GM19397 (cell line): Measurements from ENCODE around the gene FAM50A.
A peak's percentile ranks its signal among the peaks of the same experiment; 100 is the strongest.

Experiments
- ATAC-seq: cut with Tn5 transposase; IDR thresholded peaks from one replicate; pipeline ENCODE4 v1.9.1; 2021; ENCODE audit warnings: mild to moderate bottlenecking, moderate library complexity; ENCODE audit not compliant: unreplicated experiment

FAM50A gene

GRCh38 chrX:154463611-154464220, 19.8 kb downstream of the FAM50A start:
- ATAC-seq, result no peak

- ATAC-seq, result no peak
These were observed 20.9 kb downstream of the FAM50A start for GRCh38 chrX:154464806-154465365.

DNA sequence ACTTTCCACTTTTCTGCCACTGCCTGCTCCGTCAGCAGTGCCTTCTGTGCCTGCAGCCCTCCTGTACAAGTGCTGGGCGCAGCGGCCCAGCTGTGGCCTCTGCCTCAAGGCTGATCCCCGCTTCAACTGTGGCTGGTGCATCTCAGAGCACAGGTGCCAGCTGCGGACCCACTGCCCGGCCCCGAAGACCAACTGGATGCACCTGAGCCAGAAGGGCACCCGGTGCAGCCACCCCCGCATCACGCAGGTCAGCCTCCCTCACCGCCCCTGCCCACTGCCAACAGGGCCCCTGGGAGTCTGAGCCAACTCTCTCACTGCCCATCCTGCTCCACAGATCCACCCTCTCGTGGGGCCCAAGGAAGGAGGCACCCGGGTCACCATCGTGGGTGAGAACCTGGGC, 21.7 kb downstream of the FAM50A start:
- ATAC-seq, result no peak

DNA sequence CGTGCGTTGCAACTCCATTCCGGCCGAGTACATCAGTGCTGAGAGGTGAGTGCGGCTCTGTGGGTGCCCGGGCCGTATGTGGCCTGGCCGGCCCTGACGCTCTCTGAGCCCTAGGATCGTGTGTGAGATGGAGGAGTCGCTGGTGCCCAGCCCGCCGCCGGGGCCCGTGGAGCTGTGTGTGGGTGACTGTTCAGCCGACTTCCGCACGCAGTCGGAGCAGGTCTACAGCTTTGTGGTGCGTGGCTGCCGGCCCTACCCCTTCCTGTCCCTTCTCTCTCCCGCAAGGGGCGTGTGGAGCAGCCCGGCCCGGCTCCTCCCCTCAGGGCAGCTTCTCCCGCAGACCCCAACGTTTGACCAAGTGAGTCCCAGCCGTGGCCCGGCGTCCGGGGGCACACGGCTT, 22.1 kb downstream of the FAM50A start:
- no peak for ATAC-seq

- ATAC-seq, result no peak
These were observed 23.0 kb downstream of the FAM50A start for GRCh38 chrX:154466907-154467306.

- no peak for ATAC-seq
These were observed 23.6 kb downstream of the FAM50A start for GRCh38 chrX:154467556-154467955.

GRCh38 chrX:154468217-154468616, 24.3 kb downstream of the FAM50A start:
- no peak for ATAC-seq

- no peak for ATAC-seq
These were observed 25.2 kb downstream of the FAM50A start for GRCh38 chrX:154469114-154469513.

- no peak for ATAC-seq
These were observed 25.9 kb downstream of the FAM50A start for GRCh38 chrX:154469880-154470279.

- no peak for ATAC-seq
These were observed 26.5 kb downstream of the FAM50A start for GRCh38 chrX:154470434-154470833.

GRCh38 chrX:154470914-154471568, 27.1 kb downstream of the FAM50A start:
- no peak for ATAC-seq

DNA sequence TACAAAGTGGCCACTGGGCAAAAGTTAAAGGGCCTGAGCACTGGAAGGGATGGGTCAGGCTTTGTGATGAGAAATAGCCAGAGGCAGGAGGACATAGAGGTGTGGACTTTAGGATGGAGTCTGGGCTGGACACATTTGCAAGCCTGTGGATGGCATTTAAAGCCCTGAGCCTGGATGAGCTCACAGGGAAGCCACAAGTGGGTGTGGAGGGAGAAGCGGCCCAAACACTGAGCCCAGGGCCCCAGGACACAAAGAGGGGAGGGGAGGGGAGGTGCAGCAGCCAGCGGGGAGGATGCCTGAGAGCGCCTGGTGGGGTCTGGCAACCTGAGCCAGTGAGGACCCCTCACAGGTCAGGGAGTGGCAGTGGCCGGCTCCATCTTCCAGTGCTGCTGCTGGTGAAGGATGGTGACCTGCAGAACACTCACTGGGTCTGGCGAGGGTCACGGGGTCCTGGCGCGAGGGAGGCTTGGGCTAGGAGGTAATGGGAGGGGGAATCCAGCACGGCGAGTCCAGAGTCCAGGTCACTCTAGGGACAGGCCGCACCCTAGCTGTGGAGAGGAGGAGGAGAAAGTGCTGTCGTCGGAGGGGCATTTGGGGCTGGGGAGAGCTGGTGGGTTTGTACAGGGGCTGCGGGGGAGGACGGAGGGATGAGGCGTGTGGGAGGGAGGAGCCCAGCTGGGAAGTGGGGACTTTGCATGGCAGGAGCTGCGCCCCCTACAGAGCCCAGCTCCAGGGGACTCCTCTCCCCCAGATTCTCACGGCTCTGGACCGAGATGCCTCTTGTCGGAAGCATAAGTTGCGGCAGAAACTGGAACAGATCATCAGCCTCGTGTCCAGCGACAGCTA, 28.1 kb downstream of the FAM50A start:
- ATAC-seq, result no peak

DNA sequence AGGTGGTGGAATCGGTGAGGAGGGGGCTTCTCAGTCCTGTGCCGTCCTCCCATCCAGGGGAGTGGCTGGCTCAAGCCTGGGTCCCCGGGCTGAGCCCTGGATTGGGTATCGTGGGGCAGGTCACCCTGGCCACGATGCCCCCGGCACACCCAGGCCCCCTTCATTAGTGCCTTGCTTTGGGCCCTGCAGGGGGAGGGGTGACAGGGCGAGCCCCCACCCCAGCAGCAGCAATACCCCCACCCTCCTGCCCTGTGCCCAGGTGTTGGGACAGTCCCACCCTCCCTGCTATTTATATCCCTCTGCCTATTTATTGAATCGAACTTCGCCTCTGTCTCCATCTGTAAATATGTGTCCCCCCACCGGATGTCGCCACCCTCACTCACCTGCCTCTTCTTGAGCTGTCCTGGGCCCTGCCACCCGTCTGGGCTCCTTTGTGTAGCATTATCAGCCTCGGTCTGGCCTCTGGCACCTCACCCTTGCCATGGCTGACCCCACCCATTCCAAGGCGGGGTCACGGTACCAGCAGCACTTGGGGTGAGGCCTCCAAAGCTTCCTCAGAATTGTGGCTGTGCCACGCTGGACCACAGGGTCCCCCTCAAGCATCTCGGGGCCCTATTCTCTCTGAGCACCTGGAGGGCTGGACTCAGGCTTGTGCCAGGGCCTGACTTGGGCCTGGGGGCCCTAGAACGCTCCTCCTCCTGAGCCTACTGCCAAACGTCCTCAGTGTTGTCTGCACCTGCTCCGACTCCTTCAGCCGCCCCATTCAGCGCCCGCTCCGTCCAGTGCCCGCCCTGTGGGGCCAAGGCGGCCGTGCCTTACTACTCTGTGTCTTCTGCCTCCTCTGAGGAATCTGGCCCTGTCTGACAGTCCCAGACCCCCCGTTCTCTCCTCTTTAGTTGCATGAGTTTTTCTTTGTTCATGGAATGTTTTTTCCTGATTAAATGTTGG, 29.0 kb downstream of the FAM50A start:
- no peak for ATAC-seq

GRCh38 chrX:154473683-154474082, 29.7 kb downstream of the FAM50A start:
- ATAC-seq, result no peak

DNA sequence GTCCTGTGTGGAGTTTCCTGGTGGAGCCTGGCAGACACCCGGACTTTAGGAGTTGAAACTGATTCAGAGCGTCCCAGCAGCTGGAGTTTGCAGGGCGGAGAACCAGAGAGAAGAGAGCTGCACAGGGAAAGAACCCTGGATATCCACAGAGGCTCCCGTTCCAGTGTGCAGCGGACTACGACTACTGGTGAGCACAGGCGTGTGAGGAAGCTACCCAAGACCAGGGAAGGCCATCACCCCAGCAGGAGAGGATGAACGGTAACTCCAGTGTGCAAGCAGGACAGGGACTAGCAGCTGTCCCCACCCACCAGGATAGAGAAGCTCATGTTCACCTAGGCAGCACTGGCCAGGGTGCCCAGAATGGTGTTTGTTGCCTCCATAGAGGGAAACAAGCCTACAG, 32.9 kb downstream of the FAM50A start:
- ATAC-seq, result no peak

GRCh38 chrX:154477891-154478477, 34.0 kb downstream of the FAM50A start:
- no peak for ATAC-seq

- ATAC-seq, result peak; percentile 91
These were observed 35.0 kb downstream of the FAM50A start, which contains the start of gene LAGE3 for GRCh38 chrX:154478728-154479622. LAGE3 (minus strand) TSS chrX:154479281; CDS start chrX:154478915, 366 bp downstream.

GRCh38 chrX:154481195-154481594, 37.3 kb downstream of the FAM50A start:
- ATAC-seq, result no peak
